Nephron progenitor cell (in vitro differentiated cells): ENCODE results near the gene ZBTB47.

Experiments
- DNase-seq: peaks from one replicate; pipeline ENCODE4 v3.0.0; 2021
- H3K27ac Mint-ChIP-seq: 2 replicates; pipeline ENCODE4 v1.8.0; 2021; ENCODE audit warnings: mild to moderate bottlenecking, moderate library complexity, mixed read lengths
- H3K27me3 Mint-ChIP-seq: 2 replicates; pipeline ENCODE4 v1.8.0; 2021; ENCODE audit warnings: mild to moderate bottlenecking, low read depth, mixed read lengths; ENCODE audit not compliant: poor library complexity
- H3K36me3 Mint-ChIP-seq: 2 replicates; pipeline ENCODE4 v1.8.0; 2021; ENCODE audit warnings: low read depth, mixed read lengths
- H3K4me1 Mint-ChIP-seq: 2 replicates; pipeline ENCODE4 v1.8.0; 2021; ENCODE audit warnings: mixed read lengths
- H3K4me3 Mint-ChIP-seq: 2 replicates; pipeline ENCODE4 v1.8.0; 2021; ENCODE audit warnings: mild to moderate bottlenecking, moderate library complexity, mixed read lengths
- H3K9me3 Mint-ChIP-seq: 2 replicates; pipeline ENCODE4 v1.8.0; 2021; ENCODE audit warnings: mild to moderate bottlenecking, moderate library complexity, mixed read lengths
- TF ChIP-seq, protein P1 (sequence below): fragments of 200-600 bp; sonication (generic); IDR thresholded peaks from 2 replicates; pipeline ENCODE4 v1.5.0; 2021; ENCODE audit warnings: antibody characterized with exemption

Gene ZBTB47

DNA sequence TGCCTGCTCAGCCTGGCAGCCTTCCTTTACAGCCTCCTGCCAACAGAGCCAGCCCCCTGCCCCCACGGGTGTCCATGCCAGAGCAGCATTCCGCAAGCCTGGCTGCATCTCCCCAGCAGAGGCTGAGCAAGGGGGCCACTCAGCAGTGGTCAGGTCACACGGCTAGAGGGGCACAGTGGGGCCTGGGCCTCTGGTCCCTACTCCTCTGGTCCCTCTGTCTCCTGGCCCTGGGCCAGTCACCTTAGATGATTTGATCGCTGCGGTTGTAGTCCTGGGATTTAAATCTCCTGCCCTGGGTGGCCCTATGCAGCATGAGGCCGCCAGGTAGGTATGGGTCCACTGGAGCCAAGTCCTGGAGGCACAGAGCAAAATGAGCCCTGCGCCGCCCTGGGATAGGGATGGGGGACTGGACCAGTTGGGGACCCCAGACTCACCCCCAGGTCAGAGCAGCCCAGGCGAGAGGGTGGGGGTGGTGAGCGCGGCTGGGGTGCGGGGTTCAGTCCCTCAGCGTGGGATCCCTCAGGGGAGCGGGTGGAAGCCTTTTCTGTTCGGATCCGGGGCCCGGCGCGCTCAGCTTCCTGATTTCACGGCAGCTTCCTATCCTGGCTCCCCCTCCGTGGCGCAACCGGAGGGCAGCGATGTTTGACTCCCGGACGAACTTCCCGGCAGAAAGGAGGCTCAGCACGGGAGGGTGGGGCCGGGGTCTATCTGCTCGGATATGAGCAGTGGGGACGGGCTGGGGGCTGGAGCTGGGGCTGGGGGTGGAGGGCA, at the start of gene ZBTB47:
ZBTB47 (plus strand) TSS at position 138 of the 771 bp plus-strand sequence. CDS start 4,659 bp downstream, outside the sequence.
- H3K27me3 Mint-ChIP-seq, result peaks cover 2% of the 10 kb centered on the region
- peaks cover 26% of the 10 kb centered on the region for H3K4me1 Mint-ChIP-seq
- H3K4me3 Mint-ChIP-seq, result peak within 1 kb of the TSS; percentile 88
- peaks cover 10% of the 10 kb centered on the region for H3K36me3 Mint-ChIP-seq
- TF ChIP-seq, protein P1, sequence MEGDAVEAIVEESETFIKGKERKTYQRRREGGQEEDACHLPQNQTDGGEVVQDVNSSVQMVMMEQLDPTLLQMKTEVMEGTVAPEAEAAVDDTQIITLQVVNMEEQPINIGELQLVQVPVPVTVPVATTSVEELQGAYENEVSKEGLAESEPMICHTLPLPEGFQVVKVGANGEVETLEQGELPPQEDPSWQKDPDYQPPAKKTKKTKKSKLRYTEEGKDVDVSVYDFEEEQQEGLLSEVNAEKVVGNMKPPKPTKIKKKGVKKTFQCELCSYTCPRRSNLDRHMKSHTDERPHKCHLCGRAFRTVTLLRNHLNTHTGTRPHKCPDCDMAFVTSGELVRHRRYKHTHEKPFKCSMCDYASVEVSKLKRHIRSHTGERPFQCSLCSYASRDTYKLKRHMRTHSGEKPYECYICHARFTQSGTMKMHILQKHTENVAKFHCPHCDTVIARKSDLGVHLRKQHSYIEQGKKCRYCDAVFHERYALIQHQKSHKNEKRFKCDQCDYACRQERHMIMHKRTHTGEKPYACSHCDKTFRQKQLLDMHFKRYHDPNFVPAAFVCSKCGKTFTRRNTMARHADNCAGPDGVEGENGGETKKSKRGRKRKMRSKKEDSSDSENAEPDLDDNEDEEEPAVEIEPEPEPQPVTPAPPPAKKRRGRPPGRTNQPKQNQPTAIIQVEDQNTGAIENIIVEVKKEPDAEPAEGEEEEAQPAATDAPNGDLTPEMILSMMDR, result no peak
- no peak within 1 kb of the TSS for H3K27ac Mint-ChIP-seq
- DNase-seq, result no peak
- H3K9me3 Mint-ChIP-seq, result no peaks in the 10 kb centered on the region

GRCh38 chr3:42605546-42606173, 47.8 kb upstream of the ZBTB47 start:
- Mint-ChIP-seq H3K36me3 (peaks cover 84% of the 10 kb centered on the region), H3K27me3 (no peaks in the 10 kb centered on the region), H3K9me3 (peaks cover 18% of the 10 kb centered on the region), H3K4me3 (no peak overlapping the region), H3K27ac (peak overlapping the region; percentile 23), H3K4me1 (peaks cover 17% of the 10 kb centered on the region)
- DNase-seq, result no peak
- TF ChIP-seq, protein P1, result no peak

DNA sequence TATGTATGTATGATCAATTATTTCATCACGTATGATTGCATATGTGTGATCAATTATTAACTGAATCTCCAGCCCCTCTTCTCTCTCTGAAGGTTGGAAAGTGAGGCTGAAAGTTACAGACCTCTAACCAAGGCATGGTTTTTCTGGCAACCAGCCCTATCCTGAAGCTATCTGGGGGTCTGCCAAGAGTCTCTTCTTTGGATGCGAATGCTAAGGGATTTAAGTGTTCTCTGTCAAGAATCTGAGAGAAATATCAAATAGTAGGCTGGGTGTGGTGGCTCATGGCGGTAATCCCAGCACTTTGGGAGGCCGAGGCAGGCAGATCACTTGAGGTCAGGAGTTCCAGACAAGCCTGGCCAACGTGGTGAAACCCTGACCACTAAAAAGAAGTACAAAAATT, 44.9 kb upstream of the ZBTB47 start:
- Mint-ChIP-seq H3K4me3 (no peak overlapping the region), H3K4me1 (peaks cover 5% of the 10 kb centered on the region), H3K27ac (no peak overlapping the region), H3K36me3 (peaks cover 71% of the 10 kb centered on the region), H3K27me3 (no peaks in the 10 kb centered on the region), H3K9me3 (peaks cover 14% of the 10 kb centered on the region)
- TF ChIP-seq, protein P1, result no peak
- no peak for DNase-seq

DNA sequence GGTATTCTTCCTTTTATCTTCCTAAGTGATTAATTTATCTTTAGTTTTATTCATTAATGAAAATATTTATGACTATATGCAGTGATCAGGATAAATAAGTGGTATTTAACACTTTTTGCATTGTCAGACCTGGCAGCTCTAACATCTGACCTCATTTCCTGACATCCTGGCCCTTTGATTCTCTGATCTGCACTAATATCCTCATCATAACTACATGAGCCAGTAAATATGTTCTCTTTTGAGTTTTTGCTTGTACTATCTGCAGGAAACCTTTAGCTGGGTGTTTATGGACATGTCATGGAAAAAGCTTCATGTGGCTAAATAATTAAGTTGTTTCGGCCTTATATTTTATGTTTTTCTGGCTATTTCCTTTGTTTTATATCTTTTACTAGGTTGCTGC, 42.5 kb upstream of the ZBTB47 start:
- Mint-ChIP-seq H3K36me3 (peaks cover 68% of the 10 kb centered on the region), H3K9me3 (no peaks in the 10 kb centered on the region), H3K27ac (peak overlapping the region; percentile 50), H3K4me1 (no peaks in the 10 kb centered on the region), H3K27me3 (no peaks in the 10 kb centered on the region), H3K4me3 (no peak overlapping the region)
- no peak for DNase-seq
- TF ChIP-seq, protein P1, result no peak

- no peak for DNase-seq
- Mint-ChIP-seq H3K27me3 (no peaks in the 10 kb centered on the region), H3K4me3 (no peak overlapping the region), H3K36me3 (peaks cover 60% of the 10 kb centered on the region), H3K4me1 (no peaks in the 10 kb centered on the region), H3K27ac (no peak overlapping the region), H3K9me3 (no peaks in the 10 kb centered on the region)
- TF ChIP-seq, protein P1, result no peak
Measured at GRCh38 chr3:42612217-42612616, 41.3 kb upstream of the ZBTB47 start.

GRCh38 chr3:42612928-42613327, 40.6 kb upstream of the ZBTB47 start:
- no peaks in the 10 kb centered on the region for H3K4me1 Mint-ChIP-seq
- no peaks in the 10 kb centered on the region for H3K27me3 Mint-ChIP-seq
- no peak overlapping the region for H3K4me3 Mint-ChIP-seq
- H3K36me3 Mint-ChIP-seq, result peaks cover 57% of the 10 kb centered on the region
- DNase-seq, result no peak
- H3K9me3 Mint-ChIP-seq, result no peaks in the 10 kb centered on the region
- no peak overlapping the region for H3K27ac Mint-ChIP-seq
- TF ChIP-seq, protein P1, result no peak
